Hepatocyte (in vitro differentiated cells): ENCODE data around the gene KPNA2.

ENCODE experiments used
- EZH2 ChIP-seq: fragments of 200-600 bp; sonication (generic); IDR thresholded peaks from 2 replicates; pipeline ENCODE4 v1.6.1; 2016; ENCODE audit warnings: antibody characterized with exemption, mild to moderate bottlenecking, borderline replicate concordance
- TF ChIP-seq, protein P1 (sequence below): fragments of 200-600 bp; sonication (generic); IDR thresholded peaks from 2 replicates; pipeline ENCODE4 v1.5.1; 2016; ENCODE audit warnings: antibody characterized with exemption, mild to moderate bottlenecking; ENCODE audit not compliant: poor library complexity

DNA sequence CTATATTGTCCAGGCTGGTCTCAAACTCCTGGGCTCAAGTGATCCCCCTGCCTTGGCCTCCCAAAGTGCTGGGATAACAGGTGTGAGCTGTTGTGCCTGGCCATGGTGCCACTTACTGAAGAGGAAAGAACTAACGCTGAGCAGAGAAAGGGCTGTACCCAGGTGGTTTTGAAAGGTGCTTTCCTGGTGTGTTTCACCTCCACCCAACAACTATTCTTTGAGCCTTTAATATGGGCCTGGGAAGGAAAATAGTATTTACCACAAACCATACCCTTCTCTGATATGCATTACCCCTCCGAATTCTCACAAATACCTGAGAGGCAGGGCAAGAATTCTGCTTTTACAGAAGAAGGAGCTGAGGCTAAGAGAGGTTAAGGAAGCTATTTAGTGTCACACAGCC, 24.8 kb downstream of the KPNA2 start:
- TF ChIP-seq, protein P1, sequence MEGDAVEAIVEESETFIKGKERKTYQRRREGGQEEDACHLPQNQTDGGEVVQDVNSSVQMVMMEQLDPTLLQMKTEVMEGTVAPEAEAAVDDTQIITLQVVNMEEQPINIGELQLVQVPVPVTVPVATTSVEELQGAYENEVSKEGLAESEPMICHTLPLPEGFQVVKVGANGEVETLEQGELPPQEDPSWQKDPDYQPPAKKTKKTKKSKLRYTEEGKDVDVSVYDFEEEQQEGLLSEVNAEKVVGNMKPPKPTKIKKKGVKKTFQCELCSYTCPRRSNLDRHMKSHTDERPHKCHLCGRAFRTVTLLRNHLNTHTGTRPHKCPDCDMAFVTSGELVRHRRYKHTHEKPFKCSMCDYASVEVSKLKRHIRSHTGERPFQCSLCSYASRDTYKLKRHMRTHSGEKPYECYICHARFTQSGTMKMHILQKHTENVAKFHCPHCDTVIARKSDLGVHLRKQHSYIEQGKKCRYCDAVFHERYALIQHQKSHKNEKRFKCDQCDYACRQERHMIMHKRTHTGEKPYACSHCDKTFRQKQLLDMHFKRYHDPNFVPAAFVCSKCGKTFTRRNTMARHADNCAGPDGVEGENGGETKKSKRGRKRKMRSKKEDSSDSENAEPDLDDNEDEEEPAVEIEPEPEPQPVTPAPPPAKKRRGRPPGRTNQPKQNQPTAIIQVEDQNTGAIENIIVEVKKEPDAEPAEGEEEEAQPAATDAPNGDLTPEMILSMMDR, result no peak
- no peak for TF ChIP-seq EZH2
